B cell (primary cell): Measurements from ENCODE around the gene NTM. TPM values are rescaled to one million over a fixed set of nuclear protein-coding genes. Genes with fewer than 3 reads are reported as not detected.

Source experiments
- ATAC-seq: fragments of 200-7000 bp; cut with Tn5 transposase; one replicate; pipeline ENCODE4 v1.10.0; 2021; ENCODE audit warnings: low read depth, mild to moderate bottlenecking, moderate number of reproducible peaks, moderate library complexity
- CTCF ChIA-PET: fragments of 350-600 bp; sonication (Branson Sonifier 250); formaldehyde crosslinking; loops from one replicate; lab custom pipeline; 2021; ENCODE audit warnings: antibody characterized with exemption, inconsistent platforms; lab: Charles Lee
- POLR2A ChIA-PET: fragments of 350-600 bp; sonication (Branson Sonifier 250); formaldehyde crosslinking; loops from one replicate; lab custom pipeline; 2021; ENCODE audit warnings: antibody characterized with exemption; lab: Charles Lee
- DNase-seq: peaks from one replicate; pipeline ENCODE4 v3.0.0; 2013
- H2AFZ ChIP-seq: 2 replicates; pipeline ENCODE4 v1.6.1; 2012; ENCODE audit warnings: mild to moderate bottlenecking, low read depth, low read length; ENCODE audit not compliant: insufficient read depth, poor library complexity, severe bottlenecking
- H3K27ac ChIP-seq, 2 donors: 1 replicate in 1 of 2; 2 replicates in 1 of 2; pipeline ENCODE4 v1.5.1; 2012 to 2013; ENCODE audit warnings: low read length in 2 of 2, mild to moderate bottlenecking in 2 of 2, moderate library complexity in 1 of 2
- H3K27me3 ChIP-seq, 4 experiments: fragments of 200-600 bp in 1 of 4; sonication (generic) in 1 of 4; replicated peaks in 1 of 4; 1 replicate in 2 of 4; 2 replicates in 2 of 4; pipeline versions ENCODE4 v1.6.1 to v1.7.0; 2013 to 2016; ENCODE audit warnings: low read length in 3 of 4, mild to moderate bottlenecking in 2 of 4, mixed read lengths in 1 of 4, moderate library complexity in 1 of 4; ENCODE audit not compliant: insufficient read depth in 4 of 4, control insufficient read depth in 3 of 4; ENCODE audit errors: control extremely low read depth in 1 of 4
- H3K36me3 ChIP-seq, 2 experiments: replicated peaks in 1 of 2; 1 replicate in 1 of 2; 2 replicates in 1 of 2; pipeline versions ENCODE4 v1.6.1 to v1.7.1; 2013; ENCODE audit warnings: low read length in 1 of 2; ENCODE audit not compliant: insufficient read depth in 2 of 2, control insufficient read depth in 1 of 2; ENCODE audit errors: control extremely low read depth in 1 of 2, extremely low read depth in 1 of 2
- H3K4me1 ChIP-seq, 2 donors: fragments of 200-600 bp in 1 of 2; sonication (generic) in 1 of 2; 1 replicate in 1 of 2; 2 replicates in 1 of 2; pipeline versions ENCODE4 v1.5.1 to v1.6.1; 2013 to 2017; ENCODE audit warnings: low read length in 2 of 2; ENCODE audit not compliant: control insufficient read depth in 2 of 2, insufficient read depth in 2 of 2
- H3K4me2 ChIP-seq: replicated peaks from 2 replicates; pipeline ENCODE3; 2012; ENCODE audit warnings: mild to moderate bottlenecking, low read depth, low read length; ENCODE audit not compliant: poor library complexity, severe bottlenecking
- H3K4me3 ChIP-seq, 5 experiments: fragments of 200-600 bp in 1 of 5; sonication (generic) in 1 of 5; 1 replicate in 3 of 5; 2 replicates in 2 of 5; pipeline versions ENCODE4 v1.5.1 to v1.7.0; 2011 to 2016; ENCODE audit warnings: low read length in 4 of 5, mild to moderate bottlenecking in 4 of 5, low read depth in 2 of 5, control low read depth in 1 of 5, moderate library complexity in 1 of 5; ENCODE audit not compliant: insufficient read depth in 1 of 5; ENCODE audit errors: control extremely low read depth in 1 of 5, extremely low read depth in 1 of 5
- H3K79me2 ChIP-seq: fragments of 200-600 bp; sonication (generic); one replicate; pipeline ENCODE4 v1.6.0; 2016; ENCODE audit warnings: low read length; ENCODE audit not compliant: control insufficient read depth, insufficient read depth
- H3K9ac ChIP-seq: fragments of 200-600 bp; sonication (generic); 2 replicates; pipeline ENCODE4 v1.6.1; 2017; ENCODE audit warnings: mild to moderate bottlenecking, low read length, moderate library complexity
- H3K9me3 ChIP-seq, 3 donors: one replicate each; pipeline versions ENCODE4 v1.6.1 to v1.7.1; 2013; ENCODE audit warnings: low read length in 2 of 3; ENCODE audit not compliant: control insufficient read depth in 2 of 3, insufficient read depth in 1 of 3; ENCODE audit errors: control extremely low read depth in 1 of 3
- H4K20me1 ChIP-seq: 2 replicates; pipeline ENCODE4 v1.6.0; 2012; ENCODE audit warnings: mild to moderate bottlenecking, low read length; ENCODE audit not compliant: insufficient read depth, control insufficient read depth, poor library complexity, severe bottlenecking
- H3K27ac Mint-ChIP-seq: one replicate; pipeline ENCODE4 v1.8.0; 2021; ENCODE audit warnings: mixed read lengths
- H3K27me3 Mint-ChIP-seq: one replicate; pipeline ENCODE4 v1.8.0; 2021; ENCODE audit warnings: mixed read lengths
- H3K4me1 Mint-ChIP-seq: one replicate; pipeline ENCODE4 v1.8.0; 2021; ENCODE audit warnings: mixed read lengths
- H3K4me3 Mint-ChIP-seq: one replicate; pipeline ENCODE4 v1.8.0; 2021; ENCODE audit warnings: mixed read lengths
- H3K9me3 Mint-ChIP-seq: one replicate; pipeline ENCODE4 v1.8.0; 2022; ENCODE audit warnings: mixed read lengths; ENCODE audit not compliant: insufficient read depth
- EZH2 ChIP-seq: IDR thresholded peaks from 2 replicates; pipeline ENCODE4 v1.6.1; 2012; ENCODE audit warnings: borderline replicate concordance, low read depth, mild to moderate bottlenecking, moderate library complexity, low read length; ENCODE audit not compliant: insufficient read depth, poor library complexity, severe bottlenecking
- whole genome bisulfite sequencing: methylation state at CpG from one replicate; pipeline ENCODE4 v1.1.5; 2013; ENCODE audit warnings: missing lambda C conversion rate; ENCODE audit not compliant: insufficient coverage; 5-methylcytosine and 5-hydroxymethylcytosine counted together
- intact Hi-C: fragments of 100-400 bp; cut with micrococcal nuclease; formaldehyde crosslinking; loops from one replicate; pipeline ENCODE4 v1.10.0; 2022
- polyA plus RNA-seq: library from polyadenylated mRNA; depleted of rRNA; stranded (reverse); fragments of >200 nt; gene quantifications from 2 replicates; pipeline ENCODE4 v1.2.3, GENCODE V29; 2012
- total RNA-seq, 2 donors: library from RNA; stranded (reverse); fragments of 120-200 nt in 1 of 2; gene quantifications; 1 replicate in 1 of 2; 2 replicates in 1 of 2; pipeline versions ENCODE4 v1.2.3 to v1.2.4, GENCODE V29; 2013 to 2022
- TF ChIP-seq, protein P1 (sequence below): fragments of 200-600 bp; IDR thresholded peaks from one replicate; pipeline ENCODE4 v1.8.0; 2022; ENCODE audit warnings: antibody characterized with exemption, mild to moderate bottlenecking

Gene NTM
- total and polyA plus RNA-seq, 2 donors (not counting 1 experiment from before 2014, with no cell fraction given): not detected

DNA sequence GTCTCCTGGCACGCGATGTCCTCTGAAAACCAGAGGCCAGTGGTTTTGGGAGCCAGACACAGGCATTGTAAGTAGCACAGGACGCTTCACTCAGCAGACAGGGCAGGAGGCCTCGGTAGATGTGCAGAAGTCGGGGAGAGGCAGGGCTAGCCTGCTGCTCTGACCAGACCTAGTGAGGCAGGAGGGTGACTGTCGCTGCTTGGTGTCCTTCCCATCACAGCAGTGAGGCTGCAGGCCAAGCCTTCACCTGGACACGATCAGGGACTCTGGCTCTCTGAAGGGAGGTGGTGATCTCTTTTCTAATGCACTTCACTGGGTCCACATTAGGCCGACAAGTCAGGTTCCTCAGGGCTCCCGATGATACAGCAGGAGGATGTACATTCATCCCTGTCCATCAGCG is 583.7 kb downstream of the NTM start:
- no peak overlapping the region for H3K4me2 ChIP-seq
- no peaks in the 10 kb centered on the region for H4K20me1 ChIP-seq
- no peaks in the 10 kb centered on the region for H3K27me3 Mint-ChIP-seq
- no peak overlapping the region for H3K4me3 Mint-ChIP-seq
- ChIA-PET POLR2A (no interaction called here), CTCF (no interaction called here)
- H3K4me1 ChIP-seq: no peaks in the 10 kb centered on the region
- H3K27ac ChIP-seq: no peak overlapping the region
- no peak overlapping the region for H2AFZ ChIP-seq
- no peak for TF ChIP-seq EZH2
- TF ChIP-seq, protein P1, sequence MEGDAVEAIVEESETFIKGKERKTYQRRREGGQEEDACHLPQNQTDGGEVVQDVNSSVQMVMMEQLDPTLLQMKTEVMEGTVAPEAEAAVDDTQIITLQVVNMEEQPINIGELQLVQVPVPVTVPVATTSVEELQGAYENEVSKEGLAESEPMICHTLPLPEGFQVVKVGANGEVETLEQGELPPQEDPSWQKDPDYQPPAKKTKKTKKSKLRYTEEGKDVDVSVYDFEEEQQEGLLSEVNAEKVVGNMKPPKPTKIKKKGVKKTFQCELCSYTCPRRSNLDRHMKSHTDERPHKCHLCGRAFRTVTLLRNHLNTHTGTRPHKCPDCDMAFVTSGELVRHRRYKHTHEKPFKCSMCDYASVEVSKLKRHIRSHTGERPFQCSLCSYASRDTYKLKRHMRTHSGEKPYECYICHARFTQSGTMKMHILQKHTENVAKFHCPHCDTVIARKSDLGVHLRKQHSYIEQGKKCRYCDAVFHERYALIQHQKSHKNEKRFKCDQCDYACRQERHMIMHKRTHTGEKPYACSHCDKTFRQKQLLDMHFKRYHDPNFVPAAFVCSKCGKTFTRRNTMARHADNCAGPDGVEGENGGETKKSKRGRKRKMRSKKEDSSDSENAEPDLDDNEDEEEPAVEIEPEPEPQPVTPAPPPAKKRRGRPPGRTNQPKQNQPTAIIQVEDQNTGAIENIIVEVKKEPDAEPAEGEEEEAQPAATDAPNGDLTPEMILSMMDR: no peak
- no peak overlapping the region for H3K27ac Mint-ChIP-seq
- no peaks in the 10 kb centered on the region for H3K79me2 ChIP-seq
- DNase-seq: no peak
- no peaks in the 10 kb centered on the region for H3K4me1 Mint-ChIP-seq
- intact Hi-C loops: no loop called here
- no peak overlapping the region for H3K4me3 ChIP-seq
- no peak for ATAC-seq
- H3K9me3 ChIP-seq: peaks cover 0 to 3% (median 0%) of the 10 kb centered on the region in 3 donors
- H3K27me3 ChIP-seq: no peaks in the 10 kb centered on the region
- no peak overlapping the region for H3K9ac ChIP-seq
- no peaks in the 10 kb centered on the region for H3K36me3 ChIP-seq
- 87% methylated on average over 7 of the region's 10 CpGs for WGBS
- H3K9me3 Mint-ChIP-seq: no peaks in the 10 kb centered on the region

DNA sequence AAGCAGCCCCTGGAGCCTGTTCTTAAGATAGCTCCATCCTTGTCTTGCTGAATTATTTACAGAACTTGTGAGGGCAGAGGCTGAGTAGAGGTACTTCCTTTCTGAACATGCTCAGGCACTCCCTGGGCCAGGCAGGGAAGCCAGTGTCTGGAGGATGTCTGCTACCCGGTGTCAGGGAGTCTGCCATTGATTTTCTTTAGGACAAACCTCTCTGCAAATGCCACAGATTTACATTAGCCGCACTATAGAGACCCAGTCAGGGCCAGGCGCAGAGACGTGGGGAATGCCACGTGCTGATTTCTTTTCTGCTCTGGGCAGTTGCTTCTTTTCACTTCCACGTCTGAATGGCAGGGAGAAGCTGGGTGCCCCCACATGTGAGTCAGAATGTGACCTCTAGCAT is 585.5 kb downstream of the NTM start:
- H3K9me3 Mint-ChIP-seq: no peaks in the 10 kb centered on the region
- intact Hi-C loops: no loop called here
- POLR2A ChIA-PET: no interaction called here

More for the DNA sequence above, 585.5 kb downstream of the NTM start:
- WGBS: 78% methylated on average over 6 of the region's 6 CpGs
- Histone ChIP-seq H4K20me1 (no peaks in the 10 kb centered on the region), H3K36me3 (no peaks in the 10 kb centered on the region), H2AFZ (no peak overlapping the region), H3K4me2 (no peak overlapping the region), H3K27me3 (no peaks in the 10 kb centered on the region), H3K9me3 (peaks cover 0 to 4% (median 0%) of the 10 kb centered on the region in 3 donors), H3K4me1 (no peaks in the 10 kb centered on the region), H3K4me3 (no peak overlapping the region), H3K27ac (no peak overlapping the region), H3K9ac (no peak overlapping the region), H3K79me2 (no peaks in the 10 kb centered on the region)
- TF ChIP-seq, protein P1: no peak
- TF ChIP-seq EZH2: no peak
- Mint-ChIP-seq H3K4me3 (no peak overlapping the region), H3K27me3 (no peaks in the 10 kb centered on the region), H3K4me1 (no peaks in the 10 kb centered on the region), H3K27ac (no peak overlapping the region)
- CTCF ChIA-PET: no interaction called here
- ATAC-seq (no peak), DNase-seq (no peak)
